GM13976 (cell line): Measurements from ENCODE around the gene PRKAB1.

Experiments used
- DNase-seq: peaks from one replicate; pipeline ENCODE4 v3.0.0; 2012; ENCODE audit warnings: low spot score
- CTCF ChIP-seq: IDR thresholded peaks from 2 replicates; pipeline ENCODE4 v1.5.1; 2012; ENCODE audit warnings: borderline replicate concordance, mild to moderate bottlenecking; ENCODE audit not compliant: insufficient read depth; ENCODE audit errors: extremely low read depth, missing control alignments, control extremely low read depth
- in situ Hi-C: fragments of 300-500 bp; cut with MboI; formaldehyde crosslinking; loops from one replicate; pipeline ENCODE4 v1.12.0; 2022; ENCODE audit warnings: low sequenced_read_pairs, mixed read lengths, inconsistent platforms; ENCODE audit not compliant: unreplicated experiment

PRKAB1 gene

GRCh38 chr12:119725523-119725922, 57.6 kb downstream of the PRKAB1 start:
- DNase-seq, result no peak
- in situ Hi-C loops, result no loop called here
- no peak for TF ChIP-seq CTCF

- DNase-seq, result no peak
- no peak for TF ChIP-seq CTCF
- in situ Hi-C loops, result no loop called here
Measured at GRCh38 chr12:119727600-119728443, 59.9 kb downstream of the PRKAB1 start.

- TF ChIP-seq CTCF, result no peak
- no peak for DNase-seq
- in situ Hi-C loops, result no loop called here
Measured at GRCh38 chr12:119728444-119728745, 60.5 kb downstream of the PRKAB1 start.

- in situ Hi-C loops, result no loop called here
- no peak for DNase-seq
- TF ChIP-seq CTCF, result no peak
Measured at GRCh38 chr12:119729871-119730270, 61.9 kb downstream of the PRKAB1 start.

GRCh38 chr12:119730381-119730780, 62.4 kb downstream of the PRKAB1 start:
- TF ChIP-seq CTCF, result no peak
- DNase-seq, result no peak
- in situ Hi-C loops, result no loop called here
